GM18511 (cell line): ENCODE data around the gene CCDC57.

Experiments used
- ATAC-seq: cut with Tn5 transposase; IDR thresholded peaks from one replicate; pipeline ENCODE4 v1.9.1; 2021; ENCODE audit warnings: mild to moderate bottlenecking, moderate library complexity; ENCODE audit not compliant: unreplicated experiment

The CCDC57 gene

GRCh38 chr17:82237083-82237745, 24.6 kb upstream of the CCDC57 start:
- no peak for ATAC-seq

GRCh38 chr17:82236142-82236971, 23.7 kb upstream of the CCDC57 start:
- no peak for ATAC-seq

- ATAC-seq: no peak
Measured at GRCh38 chr17:82235775-82236141, 23.1 kb upstream of the CCDC57 start.

- no peak for ATAC-seq
Measured at GRCh38 chr17:82235056-82235774, 22.6 kb upstream of the CCDC57 start.

GRCh38 chr17:82234211-82235055, 21.8 kb upstream of the CCDC57 start:
- ATAC-seq: no peak

- ATAC-seq: no peak
Measured at GRCh38 chr17:82232876-82233785, 20.5 kb upstream of the CCDC57 start.

GRCh38 chr17:82232322-82232820, 19.7 kb upstream of the CCDC57 start:
- no peak for ATAC-seq

GRCh38 chr17:82231562-82232321, 19.1 kb upstream of the CCDC57 start:
- ATAC-seq: peak; percentile 2

GRCh38 chr17:82231312-82231561, 18.6 kb upstream of the CCDC57 start:
- ATAC-seq: no peak

- peak; percentile 38 for ATAC-seq
Measured at GRCh38 chr17:82230609-82231311, 18.1 kb upstream of the CCDC57 start.

GRCh38 chr17:82229698-82230608, 17.3 kb upstream of the CCDC57 start:
- ATAC-seq: no peak

GRCh38 chr17:82228842-82229697, 16.4 kb upstream of the CCDC57 start, which contains the start of gene SLC16A3:
Gene SLC16A3, plus strand, starts transcription at chr17:82229042. Its CDS starts 6,967 bp downstream, at chr17:82236009.
- ATAC-seq: peak; percentile 50

GRCh38 chr17:82228278-82228841, 15.7 kb upstream of the CCDC57 start:
- ATAC-seq: peak; percentile 34

- ATAC-seq: no peak
Measured at GRCh38 chr17:82227629-82228277, 15.1 kb upstream of the CCDC57 start.

GRCh38 chr17:82226809-82227628, 14.4 kb upstream of the CCDC57 start:
- ATAC-seq: no peak
